Calu3 (cell line): Measurements from ENCODE around the gene GLI3. TPM values are rescaled to one million over a fixed set of nuclear protein-coding genes. Genes with fewer than 3 reads are reported as not detected.

Experiments used
- BruUV-seq: library from RNA; stranded (reverse); fragments of 400-500 nt; replicated peaks from 2 replicates; lab custom pipeline; 2021; lab: Mats Ljungman, UMichigan
- CTCF ChIA-PET: fragments of 300-600 bp; sonication (Branson Sonifier 250); formaldehyde crosslinking; loops from one replicate; lab custom pipeline; 2022; ENCODE audit warnings: antibody characterized with exemption; lab: Charles Lee
- DNase-seq: peaks from one replicate; pipeline ENCODE4 v3.0.0; 2022
- H3K27ac Mint-ChIP-seq: one replicate; pipeline ENCODE4 v1.8.0; 2022; ENCODE audit warnings: mixed read lengths; ENCODE audit not compliant: unreplicated experiment
- H3K27me3 Mint-ChIP-seq: one replicate; pipeline ENCODE4 v1.8.0; 2022; ENCODE audit warnings: mixed read lengths; ENCODE audit not compliant: unreplicated experiment
- H3K36me3 Mint-ChIP-seq: one replicate; pipeline ENCODE4 v1.8.0; 2022; ENCODE audit warnings: mild to moderate bottlenecking, moderate library complexity, mixed read lengths; ENCODE audit not compliant: insufficient read depth, unreplicated experiment
- H3K4me1 Mint-ChIP-seq: one replicate; pipeline ENCODE4 v1.8.0; 2022; ENCODE audit warnings: mild to moderate bottlenecking, low read depth, mixed read lengths; ENCODE audit not compliant: unreplicated experiment
- H3K4me3 Mint-ChIP-seq: one replicate; pipeline ENCODE4 v1.8.0; 2022; ENCODE audit warnings: mild to moderate bottlenecking, low read depth, moderate library complexity, mixed read lengths; ENCODE audit not compliant: unreplicated experiment
- H3K9me3 Mint-ChIP-seq: one replicate; pipeline ENCODE4 v1.8.0; 2022; ENCODE audit warnings: low read depth, mixed read lengths; ENCODE audit not compliant: unreplicated experiment
- intact Hi-C: fragments of 100-400 bp; cut with micrococcal nuclease; formaldehyde crosslinking; loops from one replicate; pipeline ENCODE4 v1.10.0; 2022; ENCODE audit not compliant: unreplicated experiment
- total RNA-seq: library from RNA; stranded (reverse); gene quantifications from 2 replicates; pipeline ENCODE4 v1.2.3, GENCODE V29; 2022
- TF ChIP-seq, protein P1 (sequence below): fragments of 200-600 bp; IDR thresholded peaks from one replicate; pipeline ENCODE4 v1.8.0; 2022; ENCODE audit warnings: antibody characterized with exemption; ENCODE audit not compliant: unreplicated experiment

GLI3 gene
- total RNA-seq, 1 experiment from 2014 or later, result not detected

DNA sequence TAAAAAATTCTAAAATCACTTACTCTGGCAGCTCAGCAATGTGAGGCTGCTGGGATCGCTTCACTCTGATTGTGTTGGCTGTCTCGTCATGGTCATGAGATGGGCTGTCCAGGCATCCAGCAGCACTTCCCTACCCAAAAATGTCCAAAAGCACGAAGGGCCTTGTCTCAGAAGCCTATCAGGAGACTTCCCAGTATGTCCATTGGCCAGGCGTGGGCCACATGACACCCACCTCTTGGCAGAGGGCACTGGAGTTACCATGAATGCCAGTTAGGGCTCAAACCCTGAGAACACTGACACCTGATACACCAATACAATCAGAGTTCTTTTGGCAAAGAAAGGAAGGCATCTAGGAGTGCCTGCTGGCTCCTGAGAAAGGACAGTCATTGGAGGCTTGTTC is 27.0 kb upstream of the GLI3 start:
- CTCF ChIA-PET, result no interaction called here

DNA sequence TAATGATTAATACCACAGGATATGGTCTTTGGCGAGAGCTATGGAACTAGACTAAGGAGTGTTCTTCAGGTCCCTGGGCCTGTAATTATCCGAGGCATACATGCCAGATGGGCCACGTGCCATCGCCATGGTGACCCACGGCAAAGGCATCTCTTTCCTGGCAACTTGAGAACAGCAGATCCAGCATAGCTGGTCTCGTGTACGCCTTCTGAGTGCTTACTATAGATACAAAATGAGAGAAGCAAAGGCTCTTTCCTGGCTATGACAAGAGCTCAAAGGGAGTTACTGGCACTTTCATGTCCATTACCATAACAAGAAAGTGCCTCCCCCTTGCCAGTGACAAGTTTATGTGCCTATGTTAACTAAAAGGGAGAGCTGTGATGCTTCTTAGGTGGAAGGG is 26.0 kb upstream of the GLI3 start:
- no peak overlapping the region for H3K4me3 Mint-ChIP-seq
- CTCF ChIA-PET, result interaction anchor here (0.7 kb wide), 1 partner anchor 110 kb away, joined by 3 read pairs; no protein-coding TSS in a partner anchor
- DNase-seq, result no peak
- H3K9me3 Mint-ChIP-seq, result peaks cover 2% of the 10 kb centered on the region
- intact Hi-C loops, result no loop called here
- H3K27ac Mint-ChIP-seq, result no peak overlapping the region
- TF ChIP-seq, protein P1, sequence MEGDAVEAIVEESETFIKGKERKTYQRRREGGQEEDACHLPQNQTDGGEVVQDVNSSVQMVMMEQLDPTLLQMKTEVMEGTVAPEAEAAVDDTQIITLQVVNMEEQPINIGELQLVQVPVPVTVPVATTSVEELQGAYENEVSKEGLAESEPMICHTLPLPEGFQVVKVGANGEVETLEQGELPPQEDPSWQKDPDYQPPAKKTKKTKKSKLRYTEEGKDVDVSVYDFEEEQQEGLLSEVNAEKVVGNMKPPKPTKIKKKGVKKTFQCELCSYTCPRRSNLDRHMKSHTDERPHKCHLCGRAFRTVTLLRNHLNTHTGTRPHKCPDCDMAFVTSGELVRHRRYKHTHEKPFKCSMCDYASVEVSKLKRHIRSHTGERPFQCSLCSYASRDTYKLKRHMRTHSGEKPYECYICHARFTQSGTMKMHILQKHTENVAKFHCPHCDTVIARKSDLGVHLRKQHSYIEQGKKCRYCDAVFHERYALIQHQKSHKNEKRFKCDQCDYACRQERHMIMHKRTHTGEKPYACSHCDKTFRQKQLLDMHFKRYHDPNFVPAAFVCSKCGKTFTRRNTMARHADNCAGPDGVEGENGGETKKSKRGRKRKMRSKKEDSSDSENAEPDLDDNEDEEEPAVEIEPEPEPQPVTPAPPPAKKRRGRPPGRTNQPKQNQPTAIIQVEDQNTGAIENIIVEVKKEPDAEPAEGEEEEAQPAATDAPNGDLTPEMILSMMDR, result no peak
- H3K27me3 Mint-ChIP-seq, result no peaks in the 10 kb centered on the region
- BruUV-seq, result no TSS peak
- H3K4me1 Mint-ChIP-seq, result no peaks in the 10 kb centered on the region
- H3K36me3 Mint-ChIP-seq, result no peaks in the 10 kb centered on the region

More for the DNA sequence above, 27.0 kb upstream of the GLI3 start:
- H3K9me3 Mint-ChIP-seq, result peaks cover 12% of the 10 kb centered on the region
- no TSS peak for BruUV-seq
- DNase-seq, result no peak
- no peak overlapping the region for H3K27ac Mint-ChIP-seq
- intact Hi-C loops, result no loop called here
- TF ChIP-seq, protein P1, result no peak
- H3K27me3 Mint-ChIP-seq, result no peaks in the 10 kb centered on the region
- H3K4me3 Mint-ChIP-seq, result no peak overlapping the region
- H3K4me1 Mint-ChIP-seq, result no peaks in the 10 kb centered on the region
- no peaks in the 10 kb centered on the region for H3K36me3 Mint-ChIP-seq

DNA sequence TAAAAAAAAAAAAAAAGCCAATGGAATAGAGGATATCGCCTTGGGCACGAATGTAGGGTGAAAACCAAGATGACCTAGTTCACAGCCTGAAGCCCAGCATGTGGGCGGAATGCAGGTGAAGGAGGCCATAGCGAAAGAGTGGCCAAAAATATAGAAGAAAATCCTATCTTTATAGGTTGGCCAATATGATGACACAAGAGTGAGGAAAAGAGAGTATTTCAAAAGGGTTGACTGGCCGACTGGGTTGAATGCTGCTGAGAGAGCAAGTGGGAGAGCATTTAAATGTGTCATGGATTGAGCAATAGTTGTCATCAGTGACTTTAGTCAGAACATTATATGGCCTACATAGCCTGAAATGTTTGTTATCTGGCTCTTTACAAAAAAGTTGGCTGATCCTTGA is 17.2 kb upstream of the GLI3 start:
- Mint-ChIP-seq H3K27me3 (no peaks in the 10 kb centered on the region), H3K9me3 (peaks cover 4% of the 10 kb centered on the region), H3K4me1 (no peaks in the 10 kb centered on the region), H3K4me3 (no peak overlapping the region), H3K27ac (no peak overlapping the region), H3K36me3 (no peaks in the 10 kb centered on the region)
- DNase-seq, result no peak
- TF ChIP-seq, protein P1, result no peak
- CTCF ChIA-PET, result no interaction called here
- BruUV-seq, result no TSS peak
- intact Hi-C loops, result no loop called here

DNA sequence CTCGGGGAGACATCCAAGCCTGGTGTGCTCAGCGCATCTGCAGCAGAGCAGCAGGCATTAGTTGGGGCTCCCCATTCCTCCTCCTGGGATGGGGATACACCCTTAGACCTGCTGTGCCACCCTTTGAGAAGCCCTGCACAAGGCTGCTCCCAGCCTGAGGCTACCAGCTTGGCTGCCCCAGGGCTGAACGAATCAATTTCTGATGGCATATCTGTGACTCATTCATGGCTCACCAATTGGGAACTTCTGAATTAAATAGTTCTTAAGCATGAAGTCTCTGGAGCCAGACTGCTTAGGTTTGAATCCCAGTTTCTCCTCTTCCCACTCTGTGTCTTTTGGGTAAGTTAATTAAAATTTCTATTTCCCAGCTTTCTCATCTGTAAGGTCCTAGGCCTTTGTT is 16.3 kb upstream of the GLI3 start:
- Mint-ChIP-seq H3K27me3 (no peaks in the 10 kb centered on the region), H3K27ac (no peak overlapping the region), H3K4me3 (no peak overlapping the region), H3K4me1 (no peaks in the 10 kb centered on the region), H3K36me3 (no peaks in the 10 kb centered on the region), H3K9me3 (peaks cover 4% of the 10 kb centered on the region)
- TF ChIP-seq, protein P1, result no peak
- no TSS peak for BruUV-seq
- no peak for DNase-seq
- CTCF ChIA-PET, result no interaction called here
- intact Hi-C loops, result no loop called here
